Fibroblast of lung (primary cell): ENCODE data around the gene MESD. TPM values are rescaled to one million over a fixed set of nuclear protein-coding genes. Genes with fewer than 3 reads are reported as not detected.

ENCODE experiments used
- DNase-seq, 2 donors: peaks; one replicate each; pipeline versions ENCODE4 v3.0.0 to v3.0.0-alpha.2; 2010; ENCODE audit warnings: low read depth in 2 of 2
- H2AFZ ChIP-seq: 2 replicates; pipeline ENCODE4 v1.5.1; 2012; ENCODE audit warnings: low read length, control low read depth, inconsistent platforms
- H3K27ac ChIP-seq: 2 replicates; pipeline ENCODE4 v1.5.1; 2011; ENCODE audit warnings: low read length, control low read depth; ENCODE audit not compliant: insufficient read depth
- H3K27me3 ChIP-seq: 2 replicates; pipeline ENCODE4 v1.5.1; 2011; ENCODE audit warnings: mild to moderate bottlenecking, low read length; ENCODE audit not compliant: control insufficient read depth, insufficient read depth
- H3K36me3 ChIP-seq: 2 replicates; pipeline ENCODE4 v1.5.1; 2011; ENCODE audit warnings: low read length; ENCODE audit not compliant: control insufficient read depth, insufficient read depth
- H3K4me1 ChIP-seq: 2 replicates; pipeline ENCODE4 v1.5.1; 2011; ENCODE audit warnings: low read length; ENCODE audit not compliant: control insufficient read depth, insufficient read depth; ENCODE audit errors: extremely low read depth
- H3K4me2 ChIP-seq: 2 replicates; pipeline ENCODE4 v1.5.1; 2011; ENCODE audit warnings: low read length, control low read depth; ENCODE audit not compliant: insufficient read depth; ENCODE audit errors: extremely low read depth
- H3K4me3 ChIP-seq, 4 experiments: fragments of 200-600 bp in 1 of 4; sonication (generic) in 1 of 4; replicated peaks in 1 of 4; 2 replicates each; pipeline ENCODE4 v1.5.1; 2011 to 2016; ENCODE audit warnings: low read length in 4 of 4, low read depth in 3 of 4, mild to moderate bottlenecking in 3 of 4, control low read depth in 2 of 4, inconsistent platforms in 1 of 4, mixed read lengths in 1 of 4; ENCODE audit not compliant: insufficient read depth in 1 of 4; ENCODE audit errors: control extremely low read depth in 1 of 4
- H3K79me2 ChIP-seq: 2 replicates; pipeline ENCODE4 v1.5.1; 2012; ENCODE audit warnings: mild to moderate bottlenecking, low read length, inconsistent platforms; ENCODE audit not compliant: control insufficient read depth, insufficient read depth
- H3K9ac ChIP-seq: 2 replicates; pipeline ENCODE4 v1.5.1; 2011; ENCODE audit warnings: mild to moderate bottlenecking, low read length, control low read depth; ENCODE audit not compliant: insufficient read depth
- H3K9me3 ChIP-seq: 2 replicates; pipeline ENCODE4 v1.5.1; 2012; ENCODE audit warnings: low read depth, low read length; ENCODE audit not compliant: control insufficient read depth, insufficient read depth
- H4K20me1 ChIP-seq: 2 replicates; pipeline ENCODE4 v1.5.1; 2011; ENCODE audit warnings: low read length; ENCODE audit not compliant: control insufficient read depth, insufficient read depth; ENCODE audit errors: extremely low read depth
- EZH2 ChIP-seq: IDR thresholded peaks from 2 replicates; pipeline ENCODE4 v1.5.1; 2012; ENCODE audit warnings: low read length, control low read depth, mild to moderate bottlenecking; ENCODE audit errors: missing control alignments
- polyA plus RNA-seq, 2 donors: library from polyadenylated mRNA; depleted of rRNA in 1 of 2; stranded (reverse) in 1 of 2; unstranded in 1 of 2; fragments of >200 nt; gene quantifications; 2 replicates each; pipeline ENCODE4 v1.2.1, GENCODE V29; 2011 to 2012; ENCODE audit warnings: missing spikeins in 1 of 2
- total RNA-seq: library from RNA; depleted of rRNA; stranded (reverse); fragments of >200 nt; gene quantifications from 2 replicates; pipeline ENCODE4 v1.2.1, GENCODE V29; 2014
- TF ChIP-seq, protein P1 (sequence below), 2 donors: IDR thresholded peaks in 1 of 2; conservative IDR thresholded peaks in 1 of 2; 1 replicate in 1 of 2; 2 replicates in 1 of 2; pipeline ENCODE4 v1.5.1; 2011 to 2012; ENCODE audit warnings: low read length in 2 of 2, control low read depth in 1 of 2, inconsistent platforms in 1 of 2, low read depth in 1 of 2, mild to moderate bottlenecking in 1 of 2

MESD gene
- total and polyA plus RNA-seq, 2 donors (not counting 1 experiment from before 2014, with no cell fraction given), result 21.3 to 26.0 TPM

GRCh38 chr15:80921736-80922410, 67.7 kb downstream of the MESD start:
- Histone ChIP-seq H3K4me3 (no peak overlapping the region), H3K36me3 (peaks cover 31% of the 10 kb centered on the region), H3K9ac (no peak overlapping the region), H3K4me2 (no peak overlapping the region), H4K20me1 (no peaks in the 10 kb centered on the region), H2AFZ (no peak overlapping the region), H3K4me1 (no peaks in the 10 kb centered on the region), H3K9me3 (no peaks in the 10 kb centered on the region), H3K27ac (no peak overlapping the region), H3K27me3 (no peaks in the 10 kb centered on the region), H3K79me2 (no peaks in the 10 kb centered on the region)
- DNase-seq, result no peak
- no peak for TF ChIP-seq EZH2
- TF ChIP-seq, protein P1, sequence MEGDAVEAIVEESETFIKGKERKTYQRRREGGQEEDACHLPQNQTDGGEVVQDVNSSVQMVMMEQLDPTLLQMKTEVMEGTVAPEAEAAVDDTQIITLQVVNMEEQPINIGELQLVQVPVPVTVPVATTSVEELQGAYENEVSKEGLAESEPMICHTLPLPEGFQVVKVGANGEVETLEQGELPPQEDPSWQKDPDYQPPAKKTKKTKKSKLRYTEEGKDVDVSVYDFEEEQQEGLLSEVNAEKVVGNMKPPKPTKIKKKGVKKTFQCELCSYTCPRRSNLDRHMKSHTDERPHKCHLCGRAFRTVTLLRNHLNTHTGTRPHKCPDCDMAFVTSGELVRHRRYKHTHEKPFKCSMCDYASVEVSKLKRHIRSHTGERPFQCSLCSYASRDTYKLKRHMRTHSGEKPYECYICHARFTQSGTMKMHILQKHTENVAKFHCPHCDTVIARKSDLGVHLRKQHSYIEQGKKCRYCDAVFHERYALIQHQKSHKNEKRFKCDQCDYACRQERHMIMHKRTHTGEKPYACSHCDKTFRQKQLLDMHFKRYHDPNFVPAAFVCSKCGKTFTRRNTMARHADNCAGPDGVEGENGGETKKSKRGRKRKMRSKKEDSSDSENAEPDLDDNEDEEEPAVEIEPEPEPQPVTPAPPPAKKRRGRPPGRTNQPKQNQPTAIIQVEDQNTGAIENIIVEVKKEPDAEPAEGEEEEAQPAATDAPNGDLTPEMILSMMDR (conservative IDR thresholded peaks at IDR 0.05 in 1 of 2, IDR thresholded peaks at IDR 0.05 in 1 of 2; ENCODE audit: low read depth in 1 of 2, low read length in 2 of 2), result no peak

GRCh38 chr15:80920271-80920699, 69.3 kb downstream of the MESD start:
- no peaks in the 10 kb centered on the region for H3K79me2 ChIP-seq
- no peak for TF ChIP-seq EZH2
- TF ChIP-seq, protein P1 (conservative IDR thresholded peaks at IDR 0.05 in 1 of 2, IDR thresholded peaks at IDR 0.05 in 1 of 2; ENCODE audit: low read depth in 1 of 2, low read length in 2 of 2), result no peak
- H4K20me1 ChIP-seq, result no peaks in the 10 kb centered on the region
- no peaks in the 10 kb centered on the region for H3K9me3 ChIP-seq
- no peak overlapping the region for H3K27ac ChIP-seq
- no peak overlapping the region for H2AFZ ChIP-seq
- peaks cover 26% of the 10 kb centered on the region for H3K36me3 ChIP-seq
- H3K27me3 ChIP-seq, result no peaks in the 10 kb centered on the region
- no peak overlapping the region for H3K4me2 ChIP-seq
- no peak overlapping the region for H3K4me3 ChIP-seq
- no peaks in the 10 kb centered on the region for H3K4me1 ChIP-seq
- no peak overlapping the region for H3K9ac ChIP-seq
- no peak for DNase-seq

DNA sequence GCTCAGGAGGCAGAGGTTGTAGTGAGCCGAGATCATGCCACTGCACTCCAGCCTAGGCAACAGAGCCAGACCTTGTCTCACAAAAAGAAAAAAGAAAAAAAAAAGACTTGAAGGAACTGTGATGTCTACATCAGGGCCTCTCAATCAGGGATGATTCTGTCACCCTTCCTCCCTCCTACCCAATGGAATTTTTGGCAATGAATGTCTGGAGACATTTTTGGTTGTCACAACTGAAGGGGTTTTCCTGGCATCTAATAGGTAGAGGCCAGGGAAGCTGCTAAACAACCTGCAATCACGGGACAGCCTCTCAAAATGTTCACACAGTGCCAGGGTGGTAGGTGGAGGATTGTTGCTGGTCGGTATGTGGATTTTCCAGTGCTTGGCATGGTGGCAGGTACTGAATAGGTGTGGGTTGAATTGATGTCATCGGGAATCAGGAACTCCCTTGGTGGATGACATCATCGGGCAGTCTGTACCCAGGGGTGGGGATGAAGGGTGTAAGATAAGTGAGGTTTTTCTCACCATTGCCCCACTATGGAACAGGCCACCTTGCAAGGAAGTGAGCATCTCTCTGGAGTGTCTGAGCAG, 71.3 kb downstream of the MESD start:
- no peaks in the 10 kb centered on the region for H3K79me2 ChIP-seq
- H3K4me1 ChIP-seq, result no peaks in the 10 kb centered on the region
- no peaks in the 10 kb centered on the region for H3K9me3 ChIP-seq
- H3K36me3 ChIP-seq, result peaks cover 19% of the 10 kb centered on the region
- H3K4me3 ChIP-seq, result no peak overlapping the region
- no peak for DNase-seq
- no peak overlapping the region for H2AFZ ChIP-seq
- H3K9ac ChIP-seq, result no peak overlapping the region
- H3K27ac ChIP-seq, result no peak overlapping the region
- TF ChIP-seq, protein P1 (conservative IDR thresholded peaks at IDR 0.05 in 1 of 2, IDR thresholded peaks at IDR 0.05 in 1 of 2; ENCODE audit: low read depth in 1 of 2, low read length in 2 of 2), result no peak
- TF ChIP-seq EZH2, result no peak
- H3K4me2 ChIP-seq, result no peak overlapping the region
- no peaks in the 10 kb centered on the region for H3K27me3 ChIP-seq
- H4K20me1 ChIP-seq, result no peaks in the 10 kb centered on the region
